HG02870 (cell line): ENCODE data around the gene CDHR5.

Source experiments
- ATAC-seq: cut with Tn5 transposase; IDR thresholded peaks from one replicate; pipeline ENCODE4 v1.9.1; 2021; ENCODE audit warnings: mild to moderate bottlenecking, moderate library complexity; ENCODE audit not compliant: unreplicated experiment

Gene CDHR5

GRCh38 chr11:646214-646613 lies 21.5 kb upstream of the CDHR5 start:
- ATAC-seq, result no peak

- no peak for ATAC-seq
These were observed 20.8 kb upstream of the CDHR5 start for GRCh38 chr11:645536-645935.

- ATAC-seq, result no peak
These were observed 19.3 kb upstream of the CDHR5 start for GRCh38 chr11:643849-644738.

DNA sequence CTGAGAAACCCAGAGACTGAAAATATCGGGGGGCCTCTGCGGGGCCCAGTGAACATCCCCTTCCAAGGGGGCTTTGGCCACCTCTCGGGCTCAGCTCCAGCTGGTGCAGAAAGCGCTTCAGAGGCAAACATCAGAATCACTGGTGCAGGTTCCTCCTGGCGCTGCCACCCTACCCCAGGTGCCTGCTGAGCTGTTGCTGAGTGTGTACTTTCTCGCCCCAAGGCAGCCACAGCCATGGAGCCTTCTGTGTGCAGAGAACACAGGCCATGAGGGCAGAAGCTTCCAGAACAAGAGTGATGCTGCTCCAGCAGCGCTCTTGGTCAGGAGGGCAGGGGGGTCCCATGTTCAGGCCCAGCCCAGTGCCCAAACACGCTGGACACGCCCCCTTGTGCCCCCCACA lies 18.6 kb upstream of the CDHR5 start:
- no peak for ATAC-seq

DNA sequence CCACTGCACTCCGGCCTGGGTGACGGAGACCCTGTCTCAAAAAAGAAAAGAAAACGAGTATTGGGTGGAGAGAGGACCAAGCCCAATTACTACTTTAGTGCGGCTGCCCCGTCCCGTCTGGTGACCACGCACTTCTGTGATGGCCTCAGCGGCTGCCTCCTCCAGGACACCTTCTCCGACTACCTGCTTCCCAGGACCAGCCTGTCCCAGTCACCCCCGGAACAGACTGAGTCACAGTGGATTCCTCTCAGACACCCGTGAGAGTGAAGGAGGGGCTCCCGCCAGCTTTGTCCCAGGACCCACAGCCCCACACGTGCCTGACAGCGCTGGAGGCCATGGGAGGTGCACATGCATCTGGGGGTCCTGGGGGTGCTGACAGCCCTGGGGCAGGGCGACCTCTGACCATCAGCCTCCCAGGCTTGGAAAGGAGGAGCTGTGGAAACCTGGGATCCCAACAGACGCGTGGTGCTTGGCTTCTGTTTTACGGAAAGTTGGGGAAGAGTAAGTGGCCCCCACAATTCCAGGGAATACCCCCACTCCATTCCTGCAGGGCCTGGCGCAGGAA lies 17.1 kb upstream of the CDHR5 start:
- no peak for ATAC-seq

- no peak for ATAC-seq
These were observed 15.4 kb upstream of the CDHR5 start for GRCh38 chr11:640021-640706.

- no peak for ATAC-seq
These were observed 14.7 kb upstream of the CDHR5 start for GRCh38 chr11:639332-639955.

DNA sequence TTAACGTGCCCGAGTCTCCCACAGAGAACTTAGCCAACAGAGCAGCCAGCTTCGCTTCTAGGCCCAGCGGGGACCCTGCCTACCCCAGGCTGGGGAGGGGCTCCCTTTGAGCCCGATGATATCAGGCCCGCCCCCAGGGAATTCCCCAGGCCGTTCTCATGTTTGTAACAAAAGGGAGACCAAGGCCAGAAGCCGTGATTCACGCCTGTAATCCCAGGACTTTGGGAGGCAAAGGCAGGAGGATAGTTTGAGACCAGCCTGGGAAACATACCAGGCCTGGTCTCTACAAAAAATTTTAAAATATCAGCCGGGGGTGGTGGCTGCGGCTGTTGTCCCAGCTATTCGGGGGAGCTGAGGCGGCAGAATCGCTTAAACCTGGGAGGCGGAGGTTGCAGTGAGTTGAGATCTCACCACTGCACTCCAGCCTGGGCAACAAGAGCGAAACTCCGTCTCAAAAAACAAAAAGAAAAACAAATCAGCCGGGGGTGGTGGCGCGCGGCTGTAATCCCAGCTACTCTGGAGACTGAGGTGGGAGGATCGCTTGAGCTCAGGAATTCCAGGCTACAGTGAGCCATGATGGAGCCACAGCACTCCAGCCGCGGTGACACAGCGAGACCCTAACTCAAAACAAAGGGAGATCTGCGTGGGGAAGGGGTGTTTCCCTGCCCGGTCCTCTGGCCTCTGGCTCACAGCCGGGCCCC lies 14.0 kb upstream of the CDHR5 start:
- no peak for ATAC-seq

DNA sequence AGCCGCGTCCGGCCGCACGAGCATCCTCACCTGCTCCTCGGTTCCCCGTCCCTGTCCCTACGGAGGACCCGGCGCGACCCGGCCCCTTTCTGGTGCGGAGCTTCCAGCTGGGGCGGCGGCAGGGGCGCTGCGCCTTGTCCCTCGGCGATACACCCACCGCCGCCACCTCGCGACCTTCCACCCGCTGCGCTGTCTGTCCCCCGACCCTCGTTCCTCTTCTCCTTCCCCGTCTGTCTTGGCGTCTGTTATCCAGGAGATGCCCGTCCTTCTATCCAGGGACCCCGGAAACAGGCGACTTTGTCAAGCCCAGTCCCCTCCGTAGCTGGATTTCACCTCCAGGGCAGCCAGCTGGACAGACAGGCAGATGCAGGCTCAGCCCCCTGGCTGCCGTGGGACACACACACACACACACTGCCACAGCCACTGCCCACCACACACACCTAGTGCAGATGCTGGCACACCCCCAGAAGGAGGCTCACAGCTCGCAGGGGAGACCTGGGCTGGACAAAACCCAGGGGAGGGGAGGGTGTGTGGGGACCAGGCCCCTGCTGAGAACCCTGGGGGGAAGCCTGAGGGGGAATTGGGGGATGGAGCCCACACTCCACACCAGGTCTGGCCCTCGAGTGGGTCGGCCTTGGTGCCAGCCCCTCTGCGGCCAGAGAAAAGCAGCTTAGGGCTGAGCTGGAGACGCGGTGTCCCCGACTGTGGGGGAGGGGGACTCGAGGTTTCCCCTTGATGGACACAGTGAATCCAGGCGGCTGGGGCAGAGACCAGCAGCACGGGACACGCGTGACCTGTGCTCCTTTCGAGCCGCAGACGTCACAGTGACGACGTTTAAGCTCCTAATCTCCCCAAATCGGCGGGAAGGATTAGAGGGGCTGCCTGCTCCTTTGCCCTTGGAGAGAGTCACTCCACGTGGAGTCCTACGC lies 13.1 kb upstream of the CDHR5 start:
- no peak for ATAC-seq

- ATAC-seq, result no peak
These were observed 12.5 kb upstream of the CDHR5 start for GRCh38 chr11:637333-637592.

GRCh38 chr11:636511-637332 lies 12.0 kb upstream of the CDHR5 start, which contains the start of gene DRD4:
Gene DRD4 (plus strand): TSS chr11:637269. CDS start chr11:637305, 36 bp downstream.
- ATAC-seq, result no peak

- no peak for ATAC-seq
These were observed 11.3 kb upstream of the CDHR5 start for GRCh38 chr11:635945-636510.

DNA sequence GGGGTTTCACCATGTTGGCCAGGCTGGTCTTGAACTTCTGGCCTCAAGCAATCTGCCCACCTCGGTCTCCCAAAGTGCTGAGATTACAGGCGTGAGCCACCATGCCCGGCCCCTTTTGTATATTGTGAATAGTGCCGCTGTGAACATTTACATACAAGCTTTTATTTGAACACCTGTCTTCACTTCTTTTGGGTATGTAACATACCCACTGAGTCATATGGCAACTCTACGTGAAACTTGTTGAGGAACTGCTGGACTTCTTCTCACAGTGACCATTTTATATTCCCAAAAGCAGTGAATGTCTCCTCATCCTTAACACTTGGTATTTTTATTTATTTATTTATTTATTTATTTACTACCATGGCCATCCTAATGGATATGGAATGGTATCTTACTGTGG lies 6.1 kb upstream of the CDHR5 start:
- no peak for ATAC-seq

DNA sequence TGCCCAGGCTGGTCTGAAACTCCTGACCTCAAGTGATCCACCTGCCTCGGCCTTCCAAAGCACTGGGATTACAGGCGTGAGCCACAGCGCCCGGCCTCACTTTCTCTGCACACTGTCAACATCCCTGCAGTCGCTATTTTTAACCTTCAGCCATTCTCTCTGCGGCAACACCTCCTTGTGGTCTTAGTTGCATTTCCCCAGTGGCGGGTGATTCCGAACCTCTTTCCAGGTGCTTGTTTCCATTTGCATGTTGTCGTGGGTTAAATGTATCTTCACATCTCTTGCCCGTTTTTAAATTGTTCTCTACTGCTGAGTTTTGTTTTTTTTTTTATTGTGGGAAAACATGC lies 4.5 kb upstream of the CDHR5 start:
- ATAC-seq, result peak; percentile 54

- ATAC-seq, result no peak
These were observed 3.3 kb upstream of the CDHR5 start for GRCh38 chr11:628056-628455.

- no peak for ATAC-seq
These were observed 2.5 kb upstream of the CDHR5 start for GRCh38 chr11:627308-627576.

GRCh38 chr11:626475-627307 lies 1.9 kb upstream of the CDHR5 start, which contains the start of gene SCT:
Gene SCT (minus strand): TSS chr11:627181. CDS start chr11:627143, 38 bp downstream.
- no peak for ATAC-seq

- no peak for ATAC-seq
These were observed 997 bp upstream of the CDHR5 start for GRCh38 chr11:625636-626268.
